ENCODE measurements around the gene RNF5.

RNF5 gene

GRCh38 chr6:32167761-32168262, 10.4 kb upstream of the RNF5 start:
- no peak for DNase-seq
- H3K4me3 ChIP-seq (ENCODE audit: low read depth, low read length), result no peak overlapping the region
- no peaks in the 10 kb centered on the region for H3K27me3 ChIP-seq
- H3K4me1 ChIP-seq, result no peaks in the 10 kb centered on the region
- TF ChIP-seq CTCF (IDR thresholded peaks at IDR 0.05; ENCODE audit: low read depth, low read length), result no peak
- no peaks in the 10 kb centered on the region for H3K9me3 ChIP-seq
- H3K36me3 ChIP-seq, result peaks cover 47% of the 10 kb centered on the region

DNA sequence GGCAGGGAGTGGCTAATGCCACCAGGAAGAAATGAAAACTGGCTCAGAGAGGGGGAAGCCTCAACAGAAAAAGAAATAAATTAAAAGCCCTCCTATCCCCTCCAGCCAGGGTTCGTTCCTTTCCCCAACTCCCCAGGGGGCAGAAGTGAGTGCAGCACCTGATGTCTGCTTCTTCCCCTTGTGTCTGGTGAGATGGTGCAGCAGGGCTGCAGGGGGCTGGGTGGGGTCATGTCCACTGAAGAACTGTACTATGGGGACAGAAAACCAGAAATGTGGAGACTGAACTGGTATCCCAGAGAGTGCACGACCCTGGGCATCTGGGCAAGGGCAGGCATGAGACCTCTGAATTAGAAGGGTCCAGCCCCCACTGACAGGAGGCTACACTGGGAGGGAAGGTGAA, 9.9 kb upstream of the RNF5 start:
- no peaks in the 10 kb centered on the region for H3K9me3 ChIP-seq
- no peaks in the 10 kb centered on the region for H3K4me1 ChIP-seq
- H3K4me3 ChIP-seq (ENCODE audit: low read depth, low read length), result no peak overlapping the region
- no peak for TF ChIP-seq CTCF (IDR thresholded peaks at IDR 0.05; ENCODE audit: low read depth, low read length)
- no peaks in the 10 kb centered on the region for H3K27me3 ChIP-seq
- H3K36me3 ChIP-seq, result peaks cover 47% of the 10 kb centered on the region
- DNase-seq, result no peak

DNA sequence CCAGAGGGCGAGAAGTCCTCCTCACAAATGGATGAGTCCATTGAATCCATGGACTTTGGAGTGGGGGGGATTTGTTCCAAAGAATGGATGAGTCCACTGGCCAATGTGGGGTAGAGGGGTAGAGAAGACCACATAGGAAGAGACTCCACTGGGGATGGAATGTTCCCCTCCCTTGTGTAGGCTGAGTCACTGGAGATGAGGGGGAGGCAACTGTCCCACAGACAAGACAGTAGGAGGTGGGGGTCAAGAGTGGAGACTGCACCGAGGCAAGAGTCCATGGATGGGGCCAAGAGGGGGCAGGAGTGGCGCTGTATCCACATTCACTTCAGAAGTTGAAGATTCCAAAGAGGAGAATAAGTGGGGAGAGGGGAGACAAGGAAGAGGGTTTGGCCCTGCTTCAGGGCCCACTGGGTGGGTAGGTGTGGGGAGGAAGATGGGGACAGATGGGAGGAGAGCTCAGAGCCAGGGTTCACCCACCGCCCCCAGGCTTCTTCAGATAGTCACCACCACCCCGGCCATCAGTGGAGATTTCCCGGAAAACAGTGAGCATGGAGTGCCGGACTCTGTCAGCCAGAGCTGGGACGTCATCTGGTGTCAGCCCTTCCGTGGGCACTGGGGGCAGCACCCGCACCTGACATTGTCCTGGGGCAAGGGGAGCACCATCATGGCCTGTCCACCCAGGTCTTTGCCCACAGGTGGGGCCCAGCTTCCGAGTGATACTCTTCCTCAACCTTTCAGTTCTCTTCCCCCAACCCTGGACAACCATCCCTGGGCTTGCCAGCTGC, 9.2 kb upstream of the RNF5 start:
- no peaks in the 10 kb centered on the region for H3K4me1 ChIP-seq
- no peak for DNase-seq
- peaks cover 47% of the 10 kb centered on the region for H3K36me3 ChIP-seq
- H3K27me3 ChIP-seq, result no peaks in the 10 kb centered on the region
- no peak for TF ChIP-seq CTCF (IDR thresholded peaks at IDR 0.05; ENCODE audit: low read depth, low read length)
- H3K4me3 ChIP-seq (ENCODE audit: low read depth, low read length), result no peak overlapping the region
- no peaks in the 10 kb centered on the region for H3K9me3 ChIP-seq

DNA sequence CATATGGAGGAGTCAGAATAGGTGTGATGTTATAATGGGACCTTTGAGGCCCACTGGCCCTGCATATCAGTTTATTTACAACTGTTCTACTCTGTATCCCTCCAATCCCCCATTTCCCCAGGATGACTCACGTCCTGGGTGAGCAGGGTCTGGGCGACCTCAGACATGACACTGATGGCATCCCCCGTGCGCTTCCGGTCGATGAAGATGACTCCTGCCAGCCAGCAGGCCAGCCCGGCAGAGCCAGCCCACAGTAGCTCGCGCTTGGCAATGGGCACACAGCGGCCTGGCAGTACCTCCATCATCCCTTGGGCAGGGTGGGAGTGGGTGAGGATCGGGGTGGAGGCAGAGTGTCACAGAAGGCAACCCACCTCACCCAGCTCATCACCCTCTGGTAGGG, 7.9 kb upstream of the RNF5 start:
- Histone ChIP-seq H3K36me3 (peaks cover 47% of the 10 kb centered on the region), H3K9me3 (no peaks in the 10 kb centered on the region), H3K4me1 (no peaks in the 10 kb centered on the region), H3K27me3 (no peaks in the 10 kb centered on the region), H3K4me3 (ENCODE audit: low read depth, low read length) (no peak overlapping the region)
- TF ChIP-seq CTCF (IDR thresholded peaks at IDR 0.05; ENCODE audit: low read depth, low read length), result no peak
- DNase-seq, result no peak

DNA sequence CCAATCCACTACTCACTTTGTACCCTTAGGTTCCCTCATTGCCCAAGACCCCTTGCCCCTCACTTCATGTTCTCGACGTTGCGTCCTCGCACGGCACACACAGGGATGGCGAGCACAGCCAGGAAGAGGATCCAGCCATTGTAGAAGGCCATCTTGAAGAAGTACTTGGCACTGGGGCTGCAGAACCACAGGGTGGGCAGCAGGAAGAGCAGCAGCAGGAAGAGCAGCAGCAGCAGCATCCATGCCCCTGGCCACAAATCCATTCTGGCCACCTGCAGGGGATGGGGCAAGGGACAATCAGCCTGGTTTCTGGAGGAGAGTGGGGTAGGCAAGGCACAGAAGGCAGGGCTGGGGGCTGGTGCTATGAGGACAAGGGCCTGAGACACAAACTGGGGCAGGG, 7.0 kb upstream of the RNF5 start:
- no peak for TF ChIP-seq CTCF (IDR thresholded peaks at IDR 0.05; ENCODE audit: low read depth, low read length)
- Histone ChIP-seq H3K27me3 (no peaks in the 10 kb centered on the region), H3K4me3 (ENCODE audit: low read depth, low read length) (no peak overlapping the region), H3K9me3 (no peaks in the 10 kb centered on the region), H3K4me1 (no peaks in the 10 kb centered on the region), H3K36me3 (peaks cover 47% of the 10 kb centered on the region)
- DNase-seq, result no peak

- no peaks in the 10 kb centered on the region for H3K27me3 ChIP-seq
- peaks cover 27% of the 10 kb centered on the region for H3K36me3 ChIP-seq
- no peaks in the 10 kb centered on the region for H3K9me3 ChIP-seq
- DNase-seq, result no peak
- no peak overlapping the region for H3K4me3 ChIP-seq (ENCODE audit: low read depth, low read length)
- TF ChIP-seq CTCF (IDR thresholded peaks at IDR 0.05; ENCODE audit: low read depth, low read length), result no peak
- H3K4me1 ChIP-seq, result no peaks in the 10 kb centered on the region
These were observed 5.0 kb upstream of the RNF5 start for GRCh38 chr6:32173051-32173727.
